Astrocyte (in vitro differentiated cells and primary cell): ENCODE measurements around the gene MGMT. TPM values are rescaled to one million over a fixed set of nuclear protein-coding genes. Genes with fewer than 3 reads are reported as not detected.

Source experiments
- DNase-seq: peaks from one replicate; pipeline ENCODE4 v3.0.0-alpha.2; 2010; ENCODE audit warnings: low read depth
- FAIRE-seq: peaks from 2 replicates; lab custom pipeline; 2011; peaks lifted over from hg19 to GRCh38; lab: Jason Lieb, UNC
- H2AFZ ChIP-seq: 2 replicates; pipeline ENCODE4 v1.6.0; 2012; ENCODE audit warnings: low read depth, low read length, inconsistent platforms
- H3K27ac ChIP-seq: 2 replicates; pipeline ENCODE4 v1.5.1; 2011; ENCODE audit warnings: low read depth, low read length, inconsistent platforms
- H3K27me3 ChIP-seq: 2 replicates; pipeline ENCODE4 v1.6.0; 2011; ENCODE audit warnings: low read length, inconsistent platforms; ENCODE audit not compliant: insufficient read depth
- H3K36me3 ChIP-seq: 2 replicates; pipeline ENCODE4 v1.5.1; 2011; ENCODE audit warnings: low read length, inconsistent platforms; ENCODE audit not compliant: insufficient read depth
- H3K4me1 ChIP-seq: 2 replicates; pipeline ENCODE4 v1.5.1; 2011; ENCODE audit warnings: low read length, inconsistent platforms; ENCODE audit not compliant: insufficient read depth
- H3K4me2 ChIP-seq: 2 replicates; pipeline ENCODE4 v1.6.0; 2012; ENCODE audit warnings: low read length, inconsistent platforms
- H3K4me3 ChIP-seq: 2 replicates; pipeline ENCODE4 v1.5.1; 2011; ENCODE audit warnings: low read depth, mild to moderate bottlenecking, low read length, inconsistent platforms; ENCODE audit not compliant: insufficient read depth
- H3K79me2 ChIP-seq: 2 replicates; pipeline ENCODE4 v1.6.0; 2012; ENCODE audit warnings: mild to moderate bottlenecking, low read length, inconsistent platforms; ENCODE audit not compliant: insufficient read depth
- H3K9ac ChIP-seq: 2 replicates; pipeline ENCODE4 v1.6.0; 2012; ENCODE audit warnings: mild to moderate bottlenecking, low read length, inconsistent platforms
- H3K9me3 ChIP-seq: 2 replicates; pipeline ENCODE4 v1.5.1; 2012; ENCODE audit warnings: low read depth, mild to moderate bottlenecking, low read length, inconsistent platforms; ENCODE audit not compliant: insufficient read depth
- H4K20me1 ChIP-seq: 2 replicates; pipeline ENCODE4 v1.6.0; 2012; ENCODE audit warnings: low read length, inconsistent platforms; ENCODE audit not compliant: insufficient read depth
- H3K27ac Mint-ChIP-seq: one replicate; pipeline ENCODE4 v1.8.0; 2021; ENCODE audit warnings: mild to moderate bottlenecking, mixed read lengths; ENCODE audit not compliant: unreplicated experiment
- H3K27me3 Mint-ChIP-seq: one replicate; pipeline ENCODE4 v1.8.0; 2021; ENCODE audit warnings: low read depth, mixed read lengths; ENCODE audit not compliant: unreplicated experiment
- H3K36me3 Mint-ChIP-seq: one replicate; pipeline ENCODE4 v1.8.0; 2021; ENCODE audit warnings: low read depth, mixed read lengths; ENCODE audit not compliant: unreplicated experiment
- H3K4me1 Mint-ChIP-seq: one replicate; pipeline ENCODE4 v1.8.0; 2021; ENCODE audit warnings: low read depth, mixed read lengths; ENCODE audit not compliant: unreplicated experiment
- H3K4me3 Mint-ChIP-seq: one replicate; pipeline ENCODE4 v1.8.0; 2021; ENCODE audit warnings: mild to moderate bottlenecking, moderate library complexity, mixed read lengths; ENCODE audit not compliant: unreplicated experiment
- H3K9me3 Mint-ChIP-seq: one replicate; pipeline ENCODE4 v1.8.0; 2021; ENCODE audit warnings: mild to moderate bottlenecking, mixed read lengths; ENCODE audit not compliant: unreplicated experiment
- EZH2 ChIP-seq: IDR thresholded peaks from 2 replicates; pipeline ENCODE4 v1.6.1; 2012; ENCODE audit warnings: mild to moderate bottlenecking, low read length, inconsistent platforms; ENCODE audit not compliant: insufficient read depth
- total RNA-seq: library from RNA; stranded (reverse); gene quantifications from 2 replicates; pipeline ENCODE4 v1.2.1, GENCODE V29; 2021
- TF ChIP-seq, protein P1 (sequence below): IDR thresholded peaks from 2 replicates; pipeline ENCODE4 v1.5.1; 2011; ENCODE audit warnings: low read depth, mild to moderate bottlenecking, inconsistent platforms, low read length, moderate library complexity; ENCODE audit not compliant: insufficient read depth

Gene MGMT
- total RNA-seq, 1 donor from 2014 or later = 9.5 TPM

DNA sequence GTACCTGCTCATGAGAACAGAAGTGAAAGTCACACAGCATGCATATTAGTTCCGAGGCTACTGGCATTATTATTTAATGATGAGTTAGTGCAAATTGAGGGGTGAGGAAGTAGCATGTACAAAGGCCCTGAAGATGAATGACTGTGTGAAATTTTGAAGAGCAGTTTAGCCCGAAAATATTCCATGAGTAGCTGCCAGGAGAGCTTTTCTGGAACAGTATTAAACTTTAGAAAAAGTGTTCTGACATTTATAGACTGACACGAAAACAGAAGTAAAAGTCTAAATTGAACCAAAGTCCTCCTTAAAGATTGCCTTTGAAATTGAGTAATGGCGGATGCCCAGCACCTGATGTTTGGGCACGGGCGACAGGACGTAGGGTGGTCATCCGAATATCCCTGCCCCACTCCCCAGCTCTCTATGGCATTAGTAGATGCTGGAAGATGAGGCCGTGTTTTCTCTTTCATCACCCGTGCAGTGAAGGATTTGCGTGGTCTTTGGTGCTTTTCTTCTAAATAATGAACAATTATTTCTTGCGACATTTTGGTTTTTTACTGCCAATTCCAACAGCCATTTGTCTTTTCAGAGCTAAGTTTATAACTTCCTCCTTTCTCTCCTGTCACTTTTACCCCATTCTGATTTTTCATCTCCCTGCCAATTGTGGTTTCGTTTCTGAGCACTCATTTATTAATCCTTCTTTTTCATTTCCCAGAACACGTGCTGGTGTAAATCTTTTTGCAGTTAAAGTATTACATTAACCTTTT is 192.6 kb downstream of the MGMT start:
- Histone ChIP-seq H3K4me1 (no peaks in the 10 kb centered on the region), H3K79me2 (no peaks in the 10 kb centered on the region), H2AFZ (no peak overlapping the region), H3K27ac (no peak overlapping the region), H3K4me2 (no peak overlapping the region), H3K27me3 (no peaks in the 10 kb centered on the region), H3K9me3 (no peaks in the 10 kb centered on the region), H4K20me1 (no peaks in the 10 kb centered on the region), H3K9ac (no peak overlapping the region), H3K36me3 (no peaks in the 10 kb centered on the region), H3K4me3 (no peak overlapping the region)
- Mint-ChIP-seq H3K27ac (no peak overlapping the region), H3K4me3 (no peak overlapping the region), H3K36me3 (no peaks in the 10 kb centered on the region), H3K4me1 (peaks cover 4% of the 10 kb centered on the region), H3K27me3 (no peaks in the 10 kb centered on the region), H3K9me3 (peaks cover 2% of the 10 kb centered on the region)
- TF ChIP-seq, protein P1, sequence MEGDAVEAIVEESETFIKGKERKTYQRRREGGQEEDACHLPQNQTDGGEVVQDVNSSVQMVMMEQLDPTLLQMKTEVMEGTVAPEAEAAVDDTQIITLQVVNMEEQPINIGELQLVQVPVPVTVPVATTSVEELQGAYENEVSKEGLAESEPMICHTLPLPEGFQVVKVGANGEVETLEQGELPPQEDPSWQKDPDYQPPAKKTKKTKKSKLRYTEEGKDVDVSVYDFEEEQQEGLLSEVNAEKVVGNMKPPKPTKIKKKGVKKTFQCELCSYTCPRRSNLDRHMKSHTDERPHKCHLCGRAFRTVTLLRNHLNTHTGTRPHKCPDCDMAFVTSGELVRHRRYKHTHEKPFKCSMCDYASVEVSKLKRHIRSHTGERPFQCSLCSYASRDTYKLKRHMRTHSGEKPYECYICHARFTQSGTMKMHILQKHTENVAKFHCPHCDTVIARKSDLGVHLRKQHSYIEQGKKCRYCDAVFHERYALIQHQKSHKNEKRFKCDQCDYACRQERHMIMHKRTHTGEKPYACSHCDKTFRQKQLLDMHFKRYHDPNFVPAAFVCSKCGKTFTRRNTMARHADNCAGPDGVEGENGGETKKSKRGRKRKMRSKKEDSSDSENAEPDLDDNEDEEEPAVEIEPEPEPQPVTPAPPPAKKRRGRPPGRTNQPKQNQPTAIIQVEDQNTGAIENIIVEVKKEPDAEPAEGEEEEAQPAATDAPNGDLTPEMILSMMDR = no peak
- no peak for TF ChIP-seq EZH2
- no peak for DNase-seq
- no peak for FAIRE-seq

DNA sequence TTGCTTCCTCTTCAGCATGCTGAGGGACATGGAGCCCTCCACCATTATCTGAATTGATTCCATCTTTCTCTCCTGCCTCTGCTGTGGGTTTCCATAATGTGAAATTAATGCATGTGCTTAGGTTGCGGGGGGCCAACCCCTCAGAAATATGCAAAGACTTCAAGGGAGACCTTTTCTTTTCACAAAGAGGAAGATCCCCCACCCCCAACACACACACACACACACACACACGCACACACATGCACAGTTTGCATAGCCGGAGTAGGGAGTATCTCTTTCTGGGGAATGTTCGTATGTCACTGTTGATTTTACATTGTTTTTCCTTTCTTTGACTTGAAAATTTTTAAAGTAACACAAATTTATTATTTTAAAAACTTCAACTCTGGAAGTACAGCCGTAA is 193.5 kb downstream of the MGMT start:
- Mint-ChIP-seq H3K27ac (no peak overlapping the region), H3K9me3 (peaks cover 2% of the 10 kb centered on the region), H3K27me3 (no peaks in the 10 kb centered on the region), H3K4me3 (no peak overlapping the region), H3K4me1 (no peaks in the 10 kb centered on the region), H3K36me3 (no peaks in the 10 kb centered on the region)
- H3K4me3 ChIP-seq = no peak overlapping the region
- no peak overlapping the region for H3K4me2 ChIP-seq
- H3K27ac ChIP-seq = no peak overlapping the region
- no peak overlapping the region for H3K9ac ChIP-seq
- FAIRE-seq = no peak
- no peaks in the 10 kb centered on the region for H4K20me1 ChIP-seq
- no peaks in the 10 kb centered on the region for H3K27me3 ChIP-seq
- no peak for DNase-seq
- no peaks in the 10 kb centered on the region for H3K4me1 ChIP-seq
- no peaks in the 10 kb centered on the region for H3K79me2 ChIP-seq
- H2AFZ ChIP-seq = no peak overlapping the region
- H3K9me3 ChIP-seq = no peaks in the 10 kb centered on the region
- TF ChIP-seq, protein P1 = no peak
- TF ChIP-seq EZH2 = no peak
- H3K36me3 ChIP-seq = no peaks in the 10 kb centered on the region

DNA sequence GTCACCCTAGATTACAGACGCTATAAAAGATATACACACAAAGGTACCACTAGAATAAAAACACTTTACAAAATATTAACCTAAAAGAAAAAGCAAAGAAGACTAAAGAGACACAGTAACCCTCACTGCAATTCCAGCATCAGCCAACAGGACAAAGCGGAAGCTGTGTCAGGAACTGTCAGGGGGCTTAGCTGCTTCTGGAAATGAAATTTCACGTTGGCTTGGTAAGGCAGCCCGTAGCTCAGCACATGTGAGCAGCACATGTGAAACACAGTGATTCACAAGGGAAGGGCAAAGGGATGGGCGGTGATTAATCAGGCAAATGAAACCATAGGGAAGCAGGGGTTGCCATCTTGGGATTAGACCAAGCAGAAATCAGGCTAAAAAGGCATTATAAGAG is 195.4 kb downstream of the MGMT start:
- Mint-ChIP-seq H3K27ac (no peak overlapping the region), H3K4me1 (no peaks in the 10 kb centered on the region), H3K9me3 (peaks cover 2% of the 10 kb centered on the region), H3K36me3 (no peaks in the 10 kb centered on the region), H3K27me3 (no peaks in the 10 kb centered on the region), H3K4me3 (no peak overlapping the region)
- Histone ChIP-seq H3K9me3 (no peaks in the 10 kb centered on the region), H4K20me1 (no peaks in the 10 kb centered on the region), H3K9ac (no peak overlapping the region), H3K4me2 (no peak overlapping the region), H3K79me2 (no peaks in the 10 kb centered on the region), H3K4me1 (no peaks in the 10 kb centered on the region), H3K27me3 (no peaks in the 10 kb centered on the region), H3K36me3 (no peaks in the 10 kb centered on the region), H3K27ac (no peak overlapping the region), H2AFZ (no peak overlapping the region), H3K4me3 (no peak overlapping the region)
- TF ChIP-seq, protein P1 = no peak
- no peak for TF ChIP-seq EZH2
- no peak for FAIRE-seq
- no peak for DNase-seq
